Adrenal gland (tissue), 5 donors: ENCODE data around the gene ZNF319.

Source experiments
- POLR2A ChIP-seq, 2 donors: fragments of 450-650 bp; IDR thresholded peaks; one replicate each; pipeline ENCODE4 v1.6.1; 2017; ENCODE audit warnings: antibody characterized with exemption in 2 of 2, mild to moderate bottlenecking in 2 of 2, moderate library complexity in 1 of 2
- TF ChIP-seq, protein P1 (sequence below), 6 experiments: fragments of 450-650 bp in 4 of 6; fragments of 200-600 bp in 2 of 6; sonication (generic) in 1 of 6; IDR thresholded peaks; 1 replicate in 5 of 6; 2 replicates in 1 of 6; pipeline versions ENCODE4 v1.5.1 to v1.8.0; 2016 to 2021; ENCODE audit warnings: antibody characterized with exemption in 6 of 6, mild to moderate bottlenecking in 2 of 6, moderate library complexity in 1 of 6
- donor health status: DM: no; HTN: no; CAD: no.

DNA sequence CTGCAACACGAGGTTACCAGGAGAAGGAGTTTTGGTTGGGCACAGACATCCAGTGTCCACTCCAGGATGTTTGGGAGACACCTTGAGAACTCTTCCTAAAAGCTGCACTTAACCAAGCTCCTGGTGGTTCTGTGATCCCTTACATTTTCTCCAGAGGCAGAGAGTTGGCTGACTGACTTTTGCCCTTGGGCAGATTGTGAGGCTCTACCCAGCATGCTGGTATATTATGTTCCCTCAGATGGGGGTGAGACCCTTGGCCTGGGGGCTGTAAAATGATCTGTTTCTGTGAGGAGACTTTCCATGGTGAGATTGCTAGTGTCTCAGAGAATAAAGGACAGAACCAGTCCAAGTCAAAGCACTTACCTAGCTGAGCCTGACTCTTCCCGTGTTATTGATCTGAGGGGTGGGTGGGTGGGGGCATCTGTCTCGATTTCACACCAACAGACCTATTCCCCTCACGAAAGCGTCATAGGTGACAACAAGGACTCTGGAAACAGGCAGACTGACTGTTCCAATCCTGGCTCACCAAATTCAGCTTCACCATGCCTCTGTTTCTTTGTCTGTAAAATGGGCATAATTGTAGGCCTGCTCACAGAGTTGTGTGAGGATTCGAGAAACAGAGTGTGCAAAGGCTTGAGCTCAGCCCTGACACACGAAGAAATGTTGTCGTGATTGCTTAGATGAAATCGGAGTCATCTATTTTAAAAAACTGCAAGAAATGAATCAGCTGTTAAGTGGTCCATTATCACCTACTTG is 12.9 kb upstream of the ZNF319 start:
- TF ChIP-seq, protein P1, sequence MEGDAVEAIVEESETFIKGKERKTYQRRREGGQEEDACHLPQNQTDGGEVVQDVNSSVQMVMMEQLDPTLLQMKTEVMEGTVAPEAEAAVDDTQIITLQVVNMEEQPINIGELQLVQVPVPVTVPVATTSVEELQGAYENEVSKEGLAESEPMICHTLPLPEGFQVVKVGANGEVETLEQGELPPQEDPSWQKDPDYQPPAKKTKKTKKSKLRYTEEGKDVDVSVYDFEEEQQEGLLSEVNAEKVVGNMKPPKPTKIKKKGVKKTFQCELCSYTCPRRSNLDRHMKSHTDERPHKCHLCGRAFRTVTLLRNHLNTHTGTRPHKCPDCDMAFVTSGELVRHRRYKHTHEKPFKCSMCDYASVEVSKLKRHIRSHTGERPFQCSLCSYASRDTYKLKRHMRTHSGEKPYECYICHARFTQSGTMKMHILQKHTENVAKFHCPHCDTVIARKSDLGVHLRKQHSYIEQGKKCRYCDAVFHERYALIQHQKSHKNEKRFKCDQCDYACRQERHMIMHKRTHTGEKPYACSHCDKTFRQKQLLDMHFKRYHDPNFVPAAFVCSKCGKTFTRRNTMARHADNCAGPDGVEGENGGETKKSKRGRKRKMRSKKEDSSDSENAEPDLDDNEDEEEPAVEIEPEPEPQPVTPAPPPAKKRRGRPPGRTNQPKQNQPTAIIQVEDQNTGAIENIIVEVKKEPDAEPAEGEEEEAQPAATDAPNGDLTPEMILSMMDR (IDR thresholded peaks at IDR 0.05) = no peak
- no peak for TF ChIP-seq POLR2A (IDR thresholded peaks at IDR 0.05)
